OCI-LY7 (cell line): ENCODE measurements around the gene LDAH. TPM values are rescaled to one million over a fixed set of nuclear protein-coding genes. Genes with fewer than 3 reads are reported as not detected.

Experiments
- BruUV-seq: library from RNA; stranded (reverse); fragments of 400-500 nt; replicated peaks from 2 replicates; lab custom pipeline; 2021; lab: Mats Ljungman, UMichigan
- CTCF ChIA-PET: fragments of 300-600 bp; sonication (Branson Sonifier 250); formaldehyde crosslinking; loops from one replicate; lab custom pipeline; 2022; ENCODE audit warnings: antibody characterized with exemption; ENCODE audit not compliant: unreplicated experiment; lab: Charles Lee
- POLR2A ChIA-PET: fragments of 300-600 bp; sonication (Branson Sonifier 250); formaldehyde crosslinking; loops from one replicate; lab custom pipeline; 2022; ENCODE audit warnings: antibody characterized with exemption; lab: Charles Lee
- DNase-seq: peaks from one replicate; pipeline ENCODE4 v3.0.0-alpha.2; 2015; ENCODE audit warnings: low spot score
- H2AFZ ChIP-seq: fragments of 200-600 bp; sonication (generic), shearing (Covaris generic); 2 replicates; pipeline ENCODE4 v1.6.1; 2014; ENCODE audit warnings: mild to moderate bottlenecking, antibody characterized with exemption, low read length, moderate library complexity
- H3K27ac ChIP-seq: fragments of 200-600 bp; sonication (generic); 2 replicates; pipeline ENCODE4 v1.5.1; 2014; ENCODE audit warnings: mixed run types, low read depth, mild to moderate bottlenecking, moderate library complexity, low read length, inconsistent platforms; ENCODE audit not compliant: poor library complexity, severe bottlenecking
- H3K36me3 ChIP-seq: fragments of 200-600 bp; sonication (generic); 2 replicates; pipeline ENCODE4 v1.6.1; 2014; ENCODE audit warnings: mild to moderate bottlenecking, antibody characterized with exemption, low read length, moderate library complexity, mixed read lengths; ENCODE audit not compliant: insufficient read depth
- H3K4me1 ChIP-seq: fragments of 200-600 bp; sonication (generic); 2 replicates; pipeline ENCODE4 v1.5.1; 2014; ENCODE audit warnings: mild to moderate bottlenecking, low read length; ENCODE audit not compliant: insufficient read depth, poor library complexity, severe bottlenecking
- H3K4me2 ChIP-seq: fragments of 200-600 bp; sonication (generic); 2 replicates; pipeline ENCODE4 v1.6.1; 2014; ENCODE audit warnings: mild to moderate bottlenecking, low read length
- H3K4me3 ChIP-seq: fragments of 200-600 bp; sonication (generic); 2 replicates; pipeline ENCODE4 v1.5.1; 2014; ENCODE audit warnings: mild to moderate bottlenecking, low read depth, low read length; ENCODE audit not compliant: poor library complexity, severe bottlenecking
- H3K79me2 ChIP-seq: fragments of 200-600 bp; sonication (generic); 2 replicates; pipeline ENCODE4 v1.6.1; 2016; ENCODE audit warnings: low read depth, mild to moderate bottlenecking, low read length, moderate library complexity, mixed read lengths; ENCODE audit not compliant: insufficient read depth
- H3K9me2 ChIP-seq: fragments of 200-600 bp; sonication (generic); 2 replicates; pipeline ENCODE4 v1.6.1; 2016; ENCODE audit warnings: mild to moderate bottlenecking, low read length, mixed read lengths; ENCODE audit not compliant: insufficient read depth
- H3K9me3 ChIP-seq: fragments of 200-600 bp; sonication (generic); 2 replicates; pipeline ENCODE4 v1.6.1; 2014; ENCODE audit warnings: mild to moderate bottlenecking, mixed run types, low read length, mixed read lengths
- H4K20me1 ChIP-seq: fragments of 200-600 bp; sonication (generic); 2 replicates; pipeline ENCODE4 v1.6.1; 2014; ENCODE audit warnings: mild to moderate bottlenecking, antibody characterized with exemption, low read length, moderate library complexity, mixed read lengths; ENCODE audit not compliant: insufficient read depth
- EZH2phosphoT487 ChIP-seq: fragments of 200-600 bp; sonication (generic); IDR thresholded peaks from 2 replicates; pipeline ENCODE4 v1.6.1; 2018; ENCODE audit warnings: low read depth, borderline replicate concordance, mild to moderate bottlenecking, mixed run types, antibody characterized with exemption, low read length, moderate library complexity, mixed read lengths
- intact Hi-C: fragments of 100-400 bp; cut with micrococcal nuclease; formaldehyde crosslinking; loops from one replicate; pipeline ENCODE4 v1.10.0; 2022; ENCODE audit not compliant: unreplicated experiment
- total RNA-seq, 2 experiments: library from RNA; depleted of rRNA in 1 of 2; stranded (reverse); fragments of >200 nt in 1 of 2; shearing (Covaris generic) in 1 of 2; gene quantifications; 2 replicates each; pipeline ENCODE4 v1.2.3, GENCODE V29; 2014 to 2022
- TF ChIP-seq, protein P1 (sequence below): fragments of 200-600 bp; sonication (generic); conservative IDR thresholded peaks from 2 replicates; pipeline ENCODE4 v1.5.1; 2014; ENCODE audit warnings: mild to moderate bottlenecking, antibody characterized with exemption, low read length, moderate library complexity, mixed read lengths

LDAH gene
- total RNA-seq, 2 experiments from 2014 or later = 21.7 to 38.1 TPM

DNA sequence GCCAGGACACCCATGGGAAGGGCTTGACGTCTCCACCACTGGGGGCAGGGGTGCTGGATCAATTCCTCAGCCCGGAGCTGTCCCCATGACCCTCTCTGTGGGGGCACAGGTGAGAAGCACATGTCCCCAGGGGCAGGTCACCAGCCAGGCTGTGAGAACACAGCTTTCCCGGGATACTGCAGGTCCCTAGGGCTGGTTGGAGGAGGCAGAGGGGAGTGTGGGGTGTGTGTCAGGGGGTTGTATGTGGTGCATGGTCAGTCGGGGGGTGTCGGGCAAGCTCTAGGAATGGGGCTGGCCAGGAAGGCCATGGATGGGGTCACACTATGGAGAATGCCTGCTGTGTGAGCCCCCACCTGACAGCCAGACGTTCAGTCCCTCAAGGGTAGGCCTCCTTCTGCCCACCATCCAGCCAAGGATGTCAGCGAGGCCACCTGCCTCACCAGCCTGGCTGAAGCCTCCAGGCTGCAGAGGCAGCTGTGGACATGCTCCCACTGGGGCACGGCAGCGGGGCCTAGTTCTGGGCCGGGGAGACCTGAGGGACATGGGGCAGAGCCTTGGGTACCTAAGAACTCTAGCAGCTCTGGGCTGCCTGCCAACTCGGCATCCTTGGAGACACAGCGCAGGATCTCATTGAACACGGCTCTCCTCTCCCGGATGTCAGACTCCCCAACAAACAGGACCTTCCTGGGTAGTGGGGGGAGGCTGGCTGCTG lies 182.3 kb downstream of the LDAH start:
- Histone ChIP-seq H3K79me2 (no peaks in the 10 kb centered on the region), H3K4me3 (no peak overlapping the region), H3K9me2 (no peaks in the 10 kb centered on the region), H2AFZ (no peak overlapping the region), H3K27ac (no peak overlapping the region), H3K9me3 (no peaks in the 10 kb centered on the region), H4K20me1 (no peaks in the 10 kb centered on the region), H3K4me1 (no peaks in the 10 kb centered on the region), H3K4me2 (no peak overlapping the region), H3K36me3 (no peaks in the 10 kb centered on the region)
- no peak for TF ChIP-seq EZH2phosphoT487
- TF ChIP-seq, protein P1, sequence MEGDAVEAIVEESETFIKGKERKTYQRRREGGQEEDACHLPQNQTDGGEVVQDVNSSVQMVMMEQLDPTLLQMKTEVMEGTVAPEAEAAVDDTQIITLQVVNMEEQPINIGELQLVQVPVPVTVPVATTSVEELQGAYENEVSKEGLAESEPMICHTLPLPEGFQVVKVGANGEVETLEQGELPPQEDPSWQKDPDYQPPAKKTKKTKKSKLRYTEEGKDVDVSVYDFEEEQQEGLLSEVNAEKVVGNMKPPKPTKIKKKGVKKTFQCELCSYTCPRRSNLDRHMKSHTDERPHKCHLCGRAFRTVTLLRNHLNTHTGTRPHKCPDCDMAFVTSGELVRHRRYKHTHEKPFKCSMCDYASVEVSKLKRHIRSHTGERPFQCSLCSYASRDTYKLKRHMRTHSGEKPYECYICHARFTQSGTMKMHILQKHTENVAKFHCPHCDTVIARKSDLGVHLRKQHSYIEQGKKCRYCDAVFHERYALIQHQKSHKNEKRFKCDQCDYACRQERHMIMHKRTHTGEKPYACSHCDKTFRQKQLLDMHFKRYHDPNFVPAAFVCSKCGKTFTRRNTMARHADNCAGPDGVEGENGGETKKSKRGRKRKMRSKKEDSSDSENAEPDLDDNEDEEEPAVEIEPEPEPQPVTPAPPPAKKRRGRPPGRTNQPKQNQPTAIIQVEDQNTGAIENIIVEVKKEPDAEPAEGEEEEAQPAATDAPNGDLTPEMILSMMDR = no peak
- BruUV-seq = no TSS peak
- intact Hi-C loops = no loop called here
- ChIA-PET CTCF (interaction anchor here (0.6 kb wide), 1 partner anchor 41 kb away, joined by 7 read pairs; no protein-coding TSS in a partner anchor), POLR2A (no interaction called here)
- no peak for DNase-seq

DNA sequence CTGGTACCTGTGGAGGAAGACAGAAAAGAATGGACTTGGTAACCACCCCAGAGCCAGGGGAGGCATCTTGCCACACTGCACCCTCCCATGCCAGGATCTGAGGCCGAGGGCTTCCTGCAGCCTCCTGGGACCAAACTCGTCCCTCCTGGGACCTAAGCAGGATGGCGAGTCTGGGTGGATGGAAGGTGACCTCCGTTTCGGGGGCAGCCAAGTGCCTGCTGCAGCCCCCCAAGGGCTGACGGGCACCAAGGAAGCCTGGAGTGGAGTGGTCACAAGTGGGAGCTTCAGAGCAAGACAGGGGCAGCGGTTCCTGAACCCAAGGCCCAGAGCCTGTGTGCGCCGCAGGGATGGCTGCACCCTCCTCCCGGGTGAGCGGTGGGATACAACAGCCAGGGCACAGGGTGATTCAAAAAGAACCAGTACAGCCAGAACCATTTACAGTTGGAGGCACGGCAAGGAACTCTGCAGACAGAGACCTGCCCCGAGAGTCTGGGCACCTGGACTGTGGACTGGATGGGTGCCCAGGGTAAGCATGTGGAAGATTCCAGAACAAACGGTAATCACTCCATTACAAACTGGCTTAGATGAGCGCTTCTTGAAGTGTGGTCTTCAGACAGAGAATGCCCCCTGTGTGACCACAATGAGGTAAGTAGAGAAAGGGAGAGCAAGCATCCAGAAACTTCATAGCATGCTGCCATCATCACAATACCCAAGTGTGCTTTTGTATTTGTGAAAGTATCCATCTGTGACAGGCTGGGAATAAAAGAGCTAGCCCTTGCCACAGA lies 184.1 kb downstream of the LDAH start:
- CTCF ChIA-PET = no interaction called here

More for the DNA sequence above, 184.1 kb downstream of the LDAH start:
- BruUV-seq = no TSS peak
- H3K4me2 ChIP-seq = no peak overlapping the region
- H3K9me2 ChIP-seq = no peaks in the 10 kb centered on the region
- no peaks in the 10 kb centered on the region for H3K79me2 ChIP-seq
- TF ChIP-seq EZH2phosphoT487 = no peak
- TF ChIP-seq, protein P1 = no peak
- H3K27ac ChIP-seq = no peak overlapping the region
- POLR2A ChIA-PET = interaction anchor here (1.0 kb wide), 1 partner anchor 24 kb away, joined by 3 read pairs; no protein-coding TSS in a partner anchor
- no peak for DNase-seq
- no peaks in the 10 kb centered on the region for H3K9me3 ChIP-seq
- intact Hi-C loops = no loop called here
- no peaks in the 10 kb centered on the region for H4K20me1 ChIP-seq
- no peaks in the 10 kb centered on the region for H3K36me3 ChIP-seq
- no peak overlapping the region for H2AFZ ChIP-seq
- H3K4me1 ChIP-seq = no peaks in the 10 kb centered on the region
- no peak overlapping the region for H3K4me3 ChIP-seq
